Gastroesophageal sphincter (tissue), 3 donors: ENCODE data around the gene PDAP1.

Experiments
- CTCF ChIP-seq, 4 experiments: fragments of 200-600 bp in 2 of 4; fragments of 450-650 bp in 2 of 4; sonication (generic) in 1 of 4; IDR thresholded peaks; one replicate each; pipeline ENCODE4 v1.5.1; 2017 to 2019; ENCODE audit warnings: antibody characterized with exemption in 4 of 4, mild to moderate bottlenecking in 2 of 4, moderate library complexity in 2 of 4
- EP300 ChIP-seq: sonication (generic); formaldehyde crosslinking; IDR thresholded peaks from one replicate; pipeline ENCODE4 v1.6.1; 2017; ENCODE audit warnings: antibody characterized with exemption, mild to moderate bottlenecking
- POLR2A ChIP-seq, 2 donors: fragments of 450-650 bp; IDR thresholded peaks; one replicate each; pipeline ENCODE4 v1.6.1; 2017; ENCODE audit warnings: antibody characterized with exemption in 2 of 2, mild to moderate bottlenecking in 2 of 2, moderate library complexity in 1 of 2
- POLR2AphosphoS5 ChIP-seq: sonication (generic); formaldehyde crosslinking; IDR thresholded peaks from one replicate; pipeline ENCODE4 v1.6.1; 2017; ENCODE audit warnings: antibody characterized with exemption

- TF ChIP-seq CTCF (IDR thresholded peaks at IDR 0.05): no peak
- TF ChIP-seq EP300: no peak
- TF ChIP-seq POLR2A (IDR thresholded peaks at IDR 0.05): no peak
- TF ChIP-seq POLR2AphosphoS5: no peak
Measured at GRCh38 chr7:99383791-99384370, 24.5 kb downstream of the PDAP1 start.
